Lung (tissue), 4 donors: ENCODE measurements around the gene DBX2. TPM values are rescaled to one million over a fixed set of nuclear protein-coding genes. Genes with fewer than 3 reads are reported as not detected.

Experiments used
- polyA plus RNA-seq, 2 donors: library from polyadenylated mRNA; stranded (reverse); fragments of 200-250 nt; gene quantifications; one replicate each; pipeline ENCODE4 v1.2.1, GENCODE V29; 2013
- total RNA-seq, 2 donors: library from RNA; depleted of rRNA in 1 of 2; stranded (reverse); fragments of >200 nt in 1 of 2; gene quantifications; one replicate each; pipeline ENCODE4 v1.2.1, GENCODE V29; 2014 to 2021
- donor health status: Bipolar disorder and iron deficiency.
- donor health status: healthy.
- donor health status: DM: yes; HTN: yes; CAD: no.

The DBX2 gene
- total and polyA plus RNA-seq, 4 donors = 0.01 TPM; not detected in 3

Other genes starting within 250 kb of the DBX2 start
- gene NELL2, start 174.8 kb downstream of the DBX2 start, total RNA-seq = 10 to 100 TPM; 13.2 to 15.9 TPM
- 1 to 10 TPM; 2.2 to 4.0 TPM for gene NELL2, start 174.8 kb downstream of the DBX2 start, polyA plus RNA-seq
- 100 to 1,000 TPM in 1 of 2 donors, 10 to 100 TPM in 1; 56.2 to 102 TPM for gene ANO6, start 165.0 kb upstream of the DBX2 start, total RNA-seq
- 10 to 100 TPM in 1 of 2 donors, 1 to 10 TPM in 1; 8.7 to 24.8 TPM for gene ANO6, start 165.0 kb upstream of the DBX2 start, polyA plus RNA-seq